Measurements from ENCODE around the gene PCCA.

Gene PCCA

GRCh38 chr13:100362781-100363180, 273.9 kb downstream of the PCCA start:
- H3K9me3 ChIP-seq (ENCODE audit: insufficient read depth, low read length, severe bottlenecking), result no peaks in the 10 kb centered on the region
- H3K9ac ChIP-seq (ENCODE audit: low read depth, low read length), result no peak overlapping the region
- H3K4me1 ChIP-seq (ENCODE audit: insufficient read depth, low read length), result no peaks in the 10 kb centered on the region
- TF ChIP-seq CTCF (IDR thresholded peaks at IDR 0.05; ENCODE audit: borderline replicate concordance, extremely low read depth, low read length, poor library complexity, severe bottlenecking) (no peak), EZH2 (IDR thresholded peaks at IDR 0.05; ENCODE audit: borderline replicate concordance, low read depth, low read length, severe bottlenecking) (no peak)
- no peaks in the 10 kb centered on the region for H4K20me1 ChIP-seq (ENCODE audit: insufficient read depth, low read length)
- H3K4me2 ChIP-seq (ENCODE audit: insufficient read depth, low read length), result no peak overlapping the region
- ATAC-seq (ENCODE audit: insufficient read depth, low read depth) (no peak), DNase-seq (no peak)
- H3K27me3 ChIP-seq (ENCODE audit: insufficient read depth, low read length, poor library complexity), result no peaks in the 10 kb centered on the region
- H2AFZ ChIP-seq (ENCODE audit: low read depth, low read length), result no peak overlapping the region
- H3K36me3 ChIP-seq (ENCODE audit: insufficient read depth, low read length), result no peaks in the 10 kb centered on the region
- no peak overlapping the region for H3K4me3 ChIP-seq (ENCODE audit: low read depth in 1 of 2, low read length in 2 of 2)
- no peak overlapping the region for H3K27ac ChIP-seq (ENCODE audit: low read length)
- no peaks in the 10 kb centered on the region for H3K79me2 ChIP-seq (ENCODE audit: insufficient read depth, low read length)

- no peak overlapping the region for H2AFZ ChIP-seq (ENCODE audit: low read depth, low read length)
- H3K9ac ChIP-seq (ENCODE audit: low read depth, low read length), result no peak overlapping the region
- DNase-seq, result no peak
- no peak for ATAC-seq (ENCODE audit: insufficient read depth, low read depth)
- H3K4me1 ChIP-seq (ENCODE audit: insufficient read depth, low read length), result no peaks in the 10 kb centered on the region
- H3K4me3 ChIP-seq (ENCODE audit: low read depth in 1 of 2, low read length in 2 of 2), result no peak overlapping the region
- no peak overlapping the region for H3K4me2 ChIP-seq (ENCODE audit: insufficient read depth, low read length)
- no peaks in the 10 kb centered on the region for H4K20me1 ChIP-seq (ENCODE audit: insufficient read depth, low read length)
- TF ChIP-seq EZH2 (IDR thresholded peaks at IDR 0.05; ENCODE audit: borderline replicate concordance, low read depth, low read length, severe bottlenecking), result no peak
- TF ChIP-seq CTCF (IDR thresholded peaks at IDR 0.05; ENCODE audit: borderline replicate concordance, extremely low read depth, low read length, poor library complexity, severe bottlenecking), result no peak
- H3K27ac ChIP-seq (ENCODE audit: low read length), result no peak overlapping the region
- H3K36me3 ChIP-seq (ENCODE audit: insufficient read depth, low read length), result no peaks in the 10 kb centered on the region
- no peaks in the 10 kb centered on the region for H3K27me3 ChIP-seq (ENCODE audit: insufficient read depth, low read length, poor library complexity)
- no peaks in the 10 kb centered on the region for H3K9me3 ChIP-seq (ENCODE audit: insufficient read depth, low read length, severe bottlenecking)
- H3K79me2 ChIP-seq (ENCODE audit: insufficient read depth, low read length), result no peaks in the 10 kb centered on the region
These were observed 274.4 kb downstream of the PCCA start for GRCh38 chr13:100363285-100363711.

- H4K20me1 ChIP-seq (ENCODE audit: insufficient read depth, low read length), result no peaks in the 10 kb centered on the region
- no peak overlapping the region for H3K27ac ChIP-seq (ENCODE audit: low read length)
- no peak overlapping the region for H3K4me2 ChIP-seq (ENCODE audit: insufficient read depth, low read length)
- no peaks in the 10 kb centered on the region for H3K36me3 ChIP-seq (ENCODE audit: insufficient read depth, low read length)
- H2AFZ ChIP-seq (ENCODE audit: low read depth, low read length), result no peak overlapping the region
- no peak overlapping the region for H3K9ac ChIP-seq (ENCODE audit: low read depth, low read length)
- no peak overlapping the region for H3K4me3 ChIP-seq (ENCODE audit: low read depth in 1 of 2, low read length in 2 of 2)
- no peak for ATAC-seq (ENCODE audit: insufficient read depth, low read depth)
- no peaks in the 10 kb centered on the region for H3K4me1 ChIP-seq (ENCODE audit: insufficient read depth, low read length)
- H3K9me3 ChIP-seq (ENCODE audit: insufficient read depth, low read length, severe bottlenecking), result no peaks in the 10 kb centered on the region
- no peak for DNase-seq
- H3K79me2 ChIP-seq (ENCODE audit: insufficient read depth, low read length), result no peaks in the 10 kb centered on the region
- H3K27me3 ChIP-seq (ENCODE audit: insufficient read depth, low read length, poor library complexity), result no peaks in the 10 kb centered on the region
- no peak for TF ChIP-seq CTCF (IDR thresholded peaks at IDR 0.05; ENCODE audit: borderline replicate concordance, extremely low read depth, low read length, poor library complexity, severe bottlenecking)
- no peak for TF ChIP-seq EZH2 (IDR thresholded peaks at IDR 0.05; ENCODE audit: borderline replicate concordance, low read depth, low read length, severe bottlenecking)
These were observed 275.0 kb downstream of the PCCA start for GRCh38 chr13:100363874-100364273.

- Histone ChIP-seq H3K9me3 (ENCODE audit: insufficient read depth, low read length, severe bottlenecking) (no peaks in the 10 kb centered on the region), H3K4me2 (ENCODE audit: insufficient read depth, low read length) (no peak overlapping the region), H3K36me3 (ENCODE audit: insufficient read depth, low read length) (no peaks in the 10 kb centered on the region), H3K79me2 (ENCODE audit: insufficient read depth, low read length) (no peaks in the 10 kb centered on the region), H4K20me1 (ENCODE audit: insufficient read depth, low read length) (no peaks in the 10 kb centered on the region), H2AFZ (ENCODE audit: low read depth, low read length) (no peak overlapping the region), H3K27me3 (ENCODE audit: insufficient read depth, low read length, poor library complexity) (no peaks in the 10 kb centered on the region), H3K9ac (ENCODE audit: low read depth, low read length) (no peak overlapping the region), H3K4me3 (ENCODE audit: low read depth in 1 of 2, low read length in 2 of 2) (no peak overlapping the region), H3K4me1 (ENCODE audit: insufficient read depth, low read length) (no peaks in the 10 kb centered on the region), H3K27ac (ENCODE audit: low read length) (no peak overlapping the region)
- DNase-seq, result no peak
- TF ChIP-seq CTCF (IDR thresholded peaks at IDR 0.05; ENCODE audit: borderline replicate concordance, extremely low read depth, low read length, poor library complexity, severe bottlenecking), result no peak
- TF ChIP-seq EZH2 (IDR thresholded peaks at IDR 0.05; ENCODE audit: borderline replicate concordance, low read depth, low read length, severe bottlenecking), result no peak
- ATAC-seq (ENCODE audit: insufficient read depth, low read depth), result no peak
These were observed 275.7 kb downstream of the PCCA start for GRCh38 chr13:100364591-100364990.

Measured in DND-41 (cell line).